WTC11 (cell line): ENCODE results near the gene STUM. TPM values are rescaled to one million over a fixed set of nuclear protein-coding genes. Genes with fewer than 3 reads are reported as not detected.

Source experiments
- ATAC-seq: fragments of 200-7000 bp; cut with Tn5 transposase; 2 replicates; pipeline ENCODE4 v1.10.0; 2021; ENCODE audit warnings: mild to moderate bottlenecking, moderate library complexity
- CTCF ChIA-PET: fragments of 300-600 bp; sonication (Branson Sonifier 250); formaldehyde crosslinking; loops from one replicate; lab custom pipeline; 2021; ENCODE audit warnings: antibody characterized with exemption; lab: Charles Lee
- POLR2A ChIA-PET: fragments of 350-600 bp; sonication (Branson Sonifier 250); formaldehyde crosslinking; loops from one replicate; lab custom pipeline; 2021; ENCODE audit warnings: antibody characterized with exemption; lab: Charles Lee
- DNase-seq: peaks from one replicate; pipeline ENCODE4 v3.0.0; 2021; ENCODE audit warnings: low spot score
- H3K27ac Mint-ChIP-seq: 2 replicates; pipeline ENCODE4 v1.8.0; 2021; ENCODE audit warnings: mixed read lengths
- H3K27me3 Mint-ChIP-seq: 2 replicates; pipeline ENCODE4 v1.8.0; 2021; ENCODE audit warnings: low read depth, mild to moderate bottlenecking, moderate library complexity, mixed read lengths
- H3K36me3 Mint-ChIP-seq: 2 replicates; pipeline ENCODE4 v1.8.0; 2021; ENCODE audit warnings: mixed read lengths
- H3K4me1 Mint-ChIP-seq: 2 replicates; pipeline ENCODE4 v1.8.0; 2022; ENCODE audit warnings: mixed read lengths
- H3K4me3 Mint-ChIP-seq: 2 replicates; pipeline ENCODE4 v1.8.0; 2021; ENCODE audit warnings: mild to moderate bottlenecking, moderate library complexity, mixed read lengths
- H3K9me3 Mint-ChIP-seq: 2 replicates; pipeline ENCODE4 v1.8.0; 2021; ENCODE audit warnings: mixed read lengths
- ATF1 ChIP-seq: sonication (generic); formaldehyde crosslinking; IDR thresholded peaks from 2 replicates; pipeline ENCODE4 v1.8.1; 2023; ENCODE audit warnings: mild to moderate bottlenecking, moderate library complexity, missing genetic modification reagents
- CBFB ChIP-seq: sonication (generic); formaldehyde crosslinking; IDR thresholded peaks from 2 replicates; pipeline ENCODE4 v1.8.1; 2022; ENCODE audit warnings: mild to moderate bottlenecking, low read depth, missing genetic modification reagents
- CREM ChIP-seq: sonication (generic); formaldehyde crosslinking; IDR thresholded peaks from 2 replicates; pipeline ENCODE4 v1.8.1; 2022; ENCODE audit warnings: mild to moderate bottlenecking, missing genetic modification reagents, moderate library complexity
- FOXK1 ChIP-seq: sonication (generic); formaldehyde crosslinking; IDR thresholded peaks from 2 replicates; pipeline ENCODE4 v1.8.0; 2022; ENCODE audit warnings: mild to moderate bottlenecking, moderate library complexity, missing genetic modification reagents
- FOXP1 ChIP-seq: sonication (generic); formaldehyde crosslinking; IDR thresholded peaks from 2 replicates; pipeline ENCODE4 v1.8.0; 2022; ENCODE audit warnings: missing genetic modification reagents, mild to moderate bottlenecking, moderate library complexity, borderline replicate concordance
- GRHL2 ChIP-seq: fragments of 250-450 bp; sonication (Bioruptor Pico); IDR thresholded peaks from 2 replicates; pipeline ENCODE4 v1.8.0; 2022; ENCODE audit warnings: mild to moderate bottlenecking, moderate library complexity; ENCODE audit not compliant: insufficient replicate concordance, severe bottlenecking
- IRF2 ChIP-seq: sonication (generic); formaldehyde crosslinking; IDR thresholded peaks from 2 replicates; pipeline ENCODE4 v1.8.0; 2022; ENCODE audit warnings: low read depth, missing genetic modification reagents, borderline replicate concordance
- KAT7 ChIP-seq: sonication (generic); formaldehyde crosslinking; IDR thresholded peaks from 2 replicates; pipeline ENCODE4 v1.8.1; 2023; ENCODE audit warnings: missing genetic modification reagents, mild to moderate bottlenecking, borderline replicate concordance
- MXD4 ChIP-seq: fragments of 250-450 bp; sonication (Bioruptor Pico); IDR thresholded peaks from 2 replicates; pipeline ENCODE4 v1.8.0; 2021; ENCODE audit warnings: mild to moderate bottlenecking, moderate library complexity, borderline replicate concordance
- NFYB ChIP-seq: sonication (generic); formaldehyde crosslinking; conservative IDR thresholded peaks from 2 replicates; pipeline ENCODE4 v1.8.0; 2022; ENCODE audit warnings: low read depth, missing genetic modification reagents
- NR2C2 ChIP-seq: sonication (generic); formaldehyde crosslinking; IDR thresholded peaks from 2 replicates; pipeline ENCODE4 v1.8.0; 2022; ENCODE audit warnings: mild to moderate bottlenecking, missing genetic modification reagents
- PRRX2 ChIP-seq: fragments of 250-450 bp; sonication (Bioruptor Pico); IDR thresholded peaks from 2 replicates; pipeline ENCODE4 v1.8.0; 2021; ENCODE audit warnings: mild to moderate bottlenecking
- TEAD1 ChIP-seq: sonication (generic); formaldehyde crosslinking; IDR thresholded peaks from 2 replicates; pipeline ENCODE4 v1.8.0; 2022; ENCODE audit warnings: mild to moderate bottlenecking, missing genetic modification reagents
- TEAD4 ChIP-seq: sonication (generic); formaldehyde crosslinking; IDR thresholded peaks from 2 replicates; pipeline ENCODE4 v1.8.0; 2022; ENCODE audit warnings: mild to moderate bottlenecking, missing genetic modification reagents
- ZBTB21 ChIP-seq: sonication (generic); formaldehyde crosslinking; IDR thresholded peaks from 2 replicates; pipeline ENCODE4 v1.8.1; 2023; ENCODE audit warnings: mild to moderate bottlenecking, missing genetic modification reagents, borderline replicate concordance
- ZNF219 ChIP-seq: sonication (generic); formaldehyde crosslinking; IDR thresholded peaks from 2 replicates; pipeline ENCODE4 v1.8.0; 2023; ENCODE audit warnings: missing genetic modification reagents, mild to moderate bottlenecking, borderline replicate concordance
- ZNF232 ChIP-seq: sonication (generic); formaldehyde crosslinking; IDR thresholded peaks from 2 replicates; pipeline ENCODE4 v1.8.0; 2022; ENCODE audit warnings: mild to moderate bottlenecking, missing genetic modification reagents
- ZNF396 ChIP-seq: fragments of 250-450 bp; sonication (Bioruptor Pico); IDR thresholded peaks from 2 replicates; pipeline ENCODE4 v1.8.0; 2021; ENCODE audit warnings: mild to moderate bottlenecking, moderate library complexity, borderline replicate concordance
- total RNA-seq: library from RNA; stranded (reverse); gene quantifications from 3 replicates; pipeline ENCODE4 v1.2.3, GENCODE V29; 2021
- TF ChIP-seq, protein P1 (sequence below): fragments of 250-450 bp; sonication (Bioruptor Pico); IDR thresholded peaks from 2 replicates; pipeline ENCODE4 v1.9.0; 2021; ENCODE audit warnings: moderate library complexity, mild to moderate bottlenecking, inconsistent platforms, borderline replicate concordance
- TF ChIP-seq, protein P2 (sequence below): fragments of 250-450 bp; sonication (Bioruptor Pico); IDR thresholded peaks from 2 replicates; pipeline ENCODE4 v1.9.0; 2021; ENCODE audit warnings: mild to moderate bottlenecking, borderline replicate concordance
- TF ChIP-seq, protein P3 (sequence below): sonication (generic); formaldehyde crosslinking; IDR thresholded peaks from 2 replicates; pipeline ENCODE4 v1.8.1; 2022; ENCODE audit warnings: missing genetic modification reagents, borderline replicate concordance
- TF ChIP-seq, protein P4 (sequence below): sonication (generic); formaldehyde crosslinking; IDR thresholded peaks from 2 replicates; pipeline ENCODE4 v1.8.0; 2022; ENCODE audit warnings: mild to moderate bottlenecking, missing genetic modification reagents
- TF ChIP-seq, protein P5 (sequence below): fragments of 250-450 bp; sonication (Bioruptor Pico); IDR thresholded peaks from 2 replicates; pipeline ENCODE4 v1.9.0; 2021; ENCODE audit warnings: mild to moderate bottlenecking

The STUM gene
- total RNA-seq, 1 experiment from 2014 or later, result 2.5 TPM

DNA sequence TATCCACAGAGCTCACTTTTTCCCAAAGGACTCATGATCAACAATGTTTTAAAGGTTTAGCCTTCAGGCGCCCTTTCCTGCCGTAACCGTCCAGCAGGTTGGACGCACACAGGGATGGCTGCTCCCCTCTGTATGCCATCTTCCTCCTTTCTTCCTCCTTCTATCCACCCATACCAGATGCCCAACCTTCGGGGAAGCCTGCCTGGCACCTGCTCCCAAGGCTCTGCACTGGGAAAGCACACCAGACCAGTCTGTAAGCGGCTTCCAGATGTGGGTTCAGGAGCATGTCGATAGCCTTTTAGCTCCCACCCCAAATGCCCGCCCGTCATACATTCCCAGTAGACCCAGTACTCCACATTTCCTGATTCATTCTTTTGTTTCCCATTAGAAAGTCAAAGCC lies 52.9 kb downstream of the STUM start:
- H3K4me1 Mint-ChIP-seq, result peaks cover 20% of the 10 kb centered on the region
- TF ChIP-seq ZNF219, result no peak
- no peak for TF ChIP-seq ZNF396 (CRISPR knock-in tag)
- no peak for TF ChIP-seq PRRX2 (CRISPR knock-in tag)
- no peak for TF ChIP-seq NR2C2 (CRISPR knock-in tag)
- TF ChIP-seq KAT7 (CRISPR knock-in tag), result no peak
- no peak for TF ChIP-seq ZBTB21 (CRISPR knock-in tag)
- TF ChIP-seq, protein P1, sequence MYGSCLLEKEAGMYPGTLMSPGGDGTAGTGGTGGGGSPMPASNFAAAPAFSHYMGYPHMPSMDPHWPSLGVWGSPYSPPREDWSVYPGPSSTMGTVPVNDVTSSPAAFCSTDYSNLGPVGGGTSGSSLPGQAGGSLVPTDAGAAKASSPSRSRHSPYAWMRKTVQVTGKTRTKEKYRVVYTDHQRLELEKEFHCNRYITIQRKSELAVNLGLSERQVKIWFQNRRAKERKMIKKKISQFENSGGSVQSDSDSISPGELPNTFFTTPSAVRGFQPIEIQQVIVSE (CRISPR knock-in tag), result no peak
- no peak for TF ChIP-seq TEAD1
- no peak for TF ChIP-seq GRHL2 (CRISPR knock-in tag)
- H3K9me3 Mint-ChIP-seq, result peaks cover 6% of the 10 kb centered on the region
- peaks cover 2% of the 10 kb centered on the region; the same call in 1 of the 2 replicates for H3K27me3 Mint-ChIP-seq
- no peak overlapping the region for H3K4me3 Mint-ChIP-seq
- no peak overlapping the region for H3K27ac Mint-ChIP-seq
- CTCF ChIA-PET, result interaction anchor here (1.3 to 1.6 kb wide), 2 partner anchors 12 to 32 kb away, joined by 3 read pairs; no protein-coding TSS in a partner anchor
- no peak for ATAC-seq
- POLR2A ChIA-PET, result no interaction called here
- no peak for DNase-seq
- H3K36me3 Mint-ChIP-seq, result no peaks in the 10 kb centered on the region

DNA sequence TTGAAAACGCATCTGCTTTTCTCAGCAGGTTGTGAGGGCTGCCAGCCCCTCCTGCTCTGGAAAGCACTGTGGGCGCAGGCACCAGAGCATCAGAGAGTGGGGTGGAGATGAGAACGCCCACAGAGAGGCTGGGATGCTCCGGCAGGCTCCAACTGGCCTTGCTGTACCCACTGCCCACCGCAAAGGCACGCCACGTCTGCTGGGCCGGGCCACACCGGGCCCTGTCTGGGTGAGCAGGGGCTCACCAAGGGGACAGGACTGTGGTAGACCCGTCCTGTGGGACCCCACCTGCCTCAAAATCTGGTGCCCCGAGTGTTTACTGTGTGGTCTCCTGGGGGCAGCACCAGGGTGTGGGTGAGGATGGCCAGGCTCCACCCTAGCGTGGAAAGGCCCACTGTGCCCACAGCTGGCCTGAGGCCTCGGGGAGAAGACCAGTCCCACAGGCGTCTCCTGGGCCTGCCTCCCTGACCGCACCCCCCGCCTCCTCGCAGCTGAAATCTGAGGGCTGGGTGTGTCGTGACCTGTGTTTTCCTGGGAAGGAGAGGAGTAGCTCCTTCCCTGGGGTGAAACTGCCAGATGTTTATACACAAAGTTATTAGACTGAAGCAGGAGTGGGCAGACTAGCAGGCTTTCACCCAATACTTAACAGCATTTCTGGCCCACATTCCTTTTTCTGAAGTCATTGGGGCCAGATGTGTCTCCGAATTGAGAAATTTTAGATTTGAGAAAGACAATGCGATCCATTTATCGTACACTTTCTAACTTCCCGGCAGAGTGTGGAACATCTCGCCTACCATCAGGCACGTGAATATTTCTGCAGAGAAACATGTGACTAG lies 53.8 kb downstream of the STUM start:
- Mint-ChIP-seq H3K9me3 (peaks cover 3% of the 10 kb centered on the region; the same call in 1 of the 2 replicates), H3K4me1 (peaks cover 28% of the 10 kb centered on the region), H3K27me3 (no peaks in the 10 kb centered on the region), H3K36me3 (no peaks in the 10 kb centered on the region), H3K4me3 (no peak overlapping the region), H3K27ac (no peak overlapping the region)
- ChIA-PET CTCF (interaction anchor here (0.5 to 1.0 kb wide), 2 partner anchors 52 to 54 kb away, joined by 3 read pairs; partner anchors contain the start of gene STUM), POLR2A (interaction anchor here (0.9 kb wide), 1 partner anchor 82 kb away, joined by 3 read pairs; no protein-coding TSS in a partner anchor)
- DNase-seq, result no peak
- ATAC-seq, result no peak
- TF ChIP-seq IRF2 (CRISPR knock-in tag) (no peak), FOXP1 (CRISPR knock-in tag) (no peak), CBFB (CRISPR knock-in tag) (no peak), TEAD4 (CRISPR knock-in tag) (no peak), NR2C2 (CRISPR knock-in tag) (no peak), ATF1 (CRISPR knock-in tag) (no peak), PRRX2 (CRISPR knock-in tag) (no peak), CREM (CRISPR knock-in tag) (no peak), MXD4 (CRISPR knock-in tag) (no peak), FOXK1 (CRISPR knock-in tag) (no peak), ZNF232 (CRISPR knock-in tag) (no peak), NFYB (CRISPR knock-in tag) (no peak)
- TF ChIP-seq, protein P2, sequence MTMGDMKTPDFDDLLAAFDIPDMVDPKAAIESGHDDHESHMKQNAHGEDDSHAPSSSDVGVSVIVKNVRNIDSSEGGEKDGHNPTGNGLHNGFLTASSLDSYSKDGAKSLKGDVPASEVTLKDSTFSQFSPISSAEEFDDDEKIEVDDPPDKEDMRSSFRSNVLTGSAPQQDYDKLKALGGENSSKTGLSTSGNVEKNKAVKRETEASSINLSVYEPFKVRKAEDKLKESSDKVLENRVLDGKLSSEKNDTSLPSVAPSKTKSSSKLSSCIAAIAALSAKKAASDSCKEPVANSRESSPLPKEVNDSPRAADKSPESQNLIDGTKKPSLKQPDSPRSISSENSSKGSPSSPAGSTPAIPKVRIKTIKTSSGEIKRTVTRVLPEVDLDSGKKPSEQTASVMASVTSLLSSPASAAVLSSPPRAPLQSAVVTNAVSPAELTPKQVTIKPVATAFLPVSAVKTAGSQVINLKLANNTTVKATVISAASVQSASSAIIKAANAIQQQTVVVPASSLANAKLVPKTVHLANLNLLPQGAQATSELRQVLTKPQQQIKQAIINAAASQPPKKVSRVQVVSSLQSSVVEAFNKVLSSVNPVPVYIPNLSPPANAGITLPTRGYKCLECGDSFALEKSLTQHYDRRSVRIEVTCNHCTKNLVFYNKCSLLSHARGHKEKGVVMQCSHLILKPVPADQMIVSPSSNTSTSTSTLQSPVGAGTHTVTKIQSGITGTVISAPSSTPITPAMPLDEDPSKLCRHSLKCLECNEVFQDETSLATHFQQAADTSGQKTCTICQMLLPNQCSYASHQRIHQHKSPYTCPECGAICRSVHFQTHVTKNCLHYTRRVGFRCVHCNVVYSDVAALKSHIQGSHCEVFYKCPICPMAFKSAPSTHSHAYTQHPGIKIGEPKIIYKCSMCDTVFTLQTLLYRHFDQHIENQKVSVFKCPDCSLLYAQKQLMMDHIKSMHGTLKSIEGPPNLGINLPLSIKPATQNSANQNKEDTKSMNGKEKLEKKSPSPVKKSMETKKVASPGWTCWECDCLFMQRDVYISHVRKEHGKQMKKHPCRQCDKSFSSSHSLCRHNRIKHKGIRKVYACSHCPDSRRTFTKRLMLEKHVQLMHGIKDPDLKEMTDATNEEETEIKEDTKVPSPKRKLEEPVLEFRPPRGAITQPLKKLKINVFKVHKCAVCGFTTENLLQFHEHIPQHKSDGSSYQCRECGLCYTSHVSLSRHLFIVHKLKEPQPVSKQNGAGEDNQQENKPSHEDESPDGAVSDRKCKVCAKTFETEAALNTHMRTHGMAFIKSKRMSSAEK (CRISPR knock-in tag), result no peak
- TF ChIP-seq, protein P3, sequence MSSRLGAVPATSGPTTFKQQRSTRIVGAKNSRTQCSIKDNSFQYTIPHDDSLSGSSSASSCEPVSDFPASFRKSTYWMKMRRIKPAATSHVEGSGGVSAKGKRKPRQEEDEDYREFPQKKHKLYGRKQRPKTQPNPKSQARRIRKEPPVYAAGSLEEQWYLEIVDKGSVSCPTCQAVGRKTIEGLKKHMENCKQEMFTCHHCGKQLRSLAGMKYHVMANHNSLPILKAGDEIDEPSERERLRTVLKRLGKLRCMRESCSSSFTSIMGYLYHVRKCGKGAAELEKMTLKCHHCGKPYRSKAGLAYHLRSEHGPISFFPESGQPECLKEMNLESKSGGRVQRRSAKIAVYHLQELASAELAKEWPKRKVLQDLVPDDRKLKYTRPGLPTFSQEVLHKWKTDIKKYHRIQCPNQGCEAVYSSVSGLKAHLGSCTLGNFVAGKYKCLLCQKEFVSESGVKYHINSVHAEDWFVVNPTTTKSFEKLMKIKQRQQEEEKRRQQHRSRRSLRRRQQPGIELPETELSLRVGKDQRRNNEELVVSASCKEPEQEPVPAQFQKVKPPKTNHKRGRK (CRISPR knock-in tag), result no peak
- TF ChIP-seq, protein P4, sequence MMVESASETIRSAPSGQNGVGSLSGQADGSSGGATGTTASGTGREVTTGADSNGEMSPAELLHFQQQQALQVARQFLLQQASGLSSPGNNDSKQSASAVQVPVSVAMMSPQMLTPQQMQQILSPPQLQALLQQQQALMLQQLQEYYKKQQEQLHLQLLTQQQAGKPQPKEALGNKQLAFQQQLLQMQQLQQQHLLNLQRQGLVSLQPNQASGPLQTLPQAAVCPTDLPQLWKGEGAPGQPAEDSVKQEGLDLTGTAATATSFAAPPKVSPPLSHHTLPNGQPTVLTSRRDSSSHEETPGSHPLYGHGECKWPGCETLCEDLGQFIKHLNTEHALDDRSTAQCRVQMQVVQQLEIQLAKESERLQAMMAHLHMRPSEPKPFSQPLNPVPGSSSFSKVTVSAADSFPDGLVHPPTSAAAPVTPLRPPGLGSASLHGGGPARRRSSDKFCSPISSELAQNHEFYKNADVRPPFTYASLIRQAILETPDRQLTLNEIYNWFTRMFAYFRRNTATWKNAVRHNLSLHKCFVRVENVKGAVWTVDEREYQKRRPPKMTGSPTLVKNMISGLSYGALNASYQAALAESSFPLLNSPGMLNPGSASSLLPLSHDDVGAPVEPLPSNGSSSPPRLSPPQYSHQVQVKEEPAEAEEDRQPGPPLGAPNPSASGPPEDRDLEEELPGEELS, result no peak
- TF ChIP-seq, protein P5, sequence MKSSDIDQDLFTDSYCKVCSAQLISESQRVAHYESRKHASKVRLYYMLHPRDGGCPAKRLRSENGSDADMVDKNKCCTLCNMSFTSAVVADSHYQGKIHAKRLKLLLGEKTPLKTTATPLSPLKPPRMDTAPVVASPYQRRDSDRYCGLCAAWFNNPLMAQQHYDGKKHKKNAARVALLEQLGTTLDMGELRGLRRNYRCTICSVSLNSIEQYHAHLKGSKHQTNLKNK (CRISPR knock-in tag), result no peak
